Astrocyte of the spinal cord (primary cell): ENCODE measurements around the gene SDR9C7.
"Not testable (repeated sequence)": the region's sequence is repeated elsewhere in the genome, so short reads cannot be mapped to it uniquely, and the experiment has no call there.

Source experiments
- DNase-seq: peaks from one replicate; pipeline ENCODE4 v3.0.0; 2011; ENCODE audit warnings: low read depth, low spot score
- H3K4me3 ChIP-seq: 2 replicates; pipeline ENCODE4 v1.5.1; 2011; ENCODE audit warnings: low read depth, mild to moderate bottlenecking, low read length, moderate library complexity
- in situ Hi-C: cut with HindIII; loops from 2 replicates; pipeline ENCODE4 v1.10.0; 2017; ENCODE audit warnings: low sequenced_read_pairs
- TF ChIP-seq, protein P1 (sequence below): IDR thresholded peaks from 2 replicates; pipeline ENCODE4 v1.5.1; 2012; ENCODE audit warnings: low read depth, mild to moderate bottlenecking, low read length, inconsistent platforms

SDR9C7 gene

GRCh38 chr12:56948457-56948777 is 14.2 kb upstream of the SDR9C7 start:
- in situ Hi-C loops = no loop called here
- TF ChIP-seq, protein P1, sequence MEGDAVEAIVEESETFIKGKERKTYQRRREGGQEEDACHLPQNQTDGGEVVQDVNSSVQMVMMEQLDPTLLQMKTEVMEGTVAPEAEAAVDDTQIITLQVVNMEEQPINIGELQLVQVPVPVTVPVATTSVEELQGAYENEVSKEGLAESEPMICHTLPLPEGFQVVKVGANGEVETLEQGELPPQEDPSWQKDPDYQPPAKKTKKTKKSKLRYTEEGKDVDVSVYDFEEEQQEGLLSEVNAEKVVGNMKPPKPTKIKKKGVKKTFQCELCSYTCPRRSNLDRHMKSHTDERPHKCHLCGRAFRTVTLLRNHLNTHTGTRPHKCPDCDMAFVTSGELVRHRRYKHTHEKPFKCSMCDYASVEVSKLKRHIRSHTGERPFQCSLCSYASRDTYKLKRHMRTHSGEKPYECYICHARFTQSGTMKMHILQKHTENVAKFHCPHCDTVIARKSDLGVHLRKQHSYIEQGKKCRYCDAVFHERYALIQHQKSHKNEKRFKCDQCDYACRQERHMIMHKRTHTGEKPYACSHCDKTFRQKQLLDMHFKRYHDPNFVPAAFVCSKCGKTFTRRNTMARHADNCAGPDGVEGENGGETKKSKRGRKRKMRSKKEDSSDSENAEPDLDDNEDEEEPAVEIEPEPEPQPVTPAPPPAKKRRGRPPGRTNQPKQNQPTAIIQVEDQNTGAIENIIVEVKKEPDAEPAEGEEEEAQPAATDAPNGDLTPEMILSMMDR = no peak
- no peak overlapping the region for H3K4me3 ChIP-seq
- DNase-seq = no peak

- H3K4me3 ChIP-seq = no peak overlapping the region
- no peak for DNase-seq
- TF ChIP-seq, protein P1 = no peak
- in situ Hi-C loops = no loop called here
Observed at GRCh38 chr12:56947633-56948456, 13.6 kb upstream of the SDR9C7 start.

DNA sequence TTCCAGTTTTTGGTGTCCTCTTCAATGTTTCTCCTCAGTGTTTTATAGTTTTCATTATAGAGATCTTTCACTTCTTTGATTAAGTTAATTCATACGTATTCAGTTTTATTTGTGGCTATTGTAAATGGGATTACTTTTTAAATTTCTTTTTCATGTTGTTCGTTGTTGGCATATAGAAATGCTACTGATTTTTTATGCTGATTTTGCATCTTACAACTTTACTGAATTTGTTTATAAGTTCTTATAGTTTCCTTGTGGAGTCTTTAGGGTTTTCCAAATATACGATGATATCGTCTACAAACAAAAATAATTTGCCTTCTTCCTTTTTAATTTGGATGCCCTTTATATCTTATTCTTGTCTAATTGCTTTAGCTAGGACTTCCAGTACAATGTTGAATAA is 9.7 kb upstream of the SDR9C7 start:
- H3K4me3 ChIP-seq = no peak overlapping the region
- TF ChIP-seq, protein P1 = no peak
- in situ Hi-C loops = no loop called here
- DNase-seq = no peak

DNA sequence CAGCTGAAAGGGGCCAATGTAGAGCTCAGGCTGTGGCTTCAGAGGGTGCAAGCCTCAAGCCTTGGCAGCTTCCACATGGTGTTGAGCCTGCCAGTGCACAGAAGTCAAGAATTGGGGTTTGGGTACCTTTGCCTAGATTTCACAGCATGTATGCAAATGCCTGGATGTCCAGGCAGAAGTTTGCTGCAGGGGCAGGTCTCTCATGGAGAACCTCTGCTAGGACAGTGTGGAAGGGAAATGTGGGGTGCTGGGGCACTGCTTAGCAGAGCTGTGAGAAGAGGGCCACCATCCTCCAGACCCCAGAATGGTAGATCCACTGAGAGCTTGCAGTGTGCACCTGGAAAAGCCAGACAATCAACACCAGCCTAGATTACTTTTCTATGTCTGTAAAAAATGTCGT is 9.2 kb upstream of the SDR9C7 start:
- in situ Hi-C loops, DNase-seq, H3K4me3 ChIP-seq: not testable (repeated sequence)

DNA sequence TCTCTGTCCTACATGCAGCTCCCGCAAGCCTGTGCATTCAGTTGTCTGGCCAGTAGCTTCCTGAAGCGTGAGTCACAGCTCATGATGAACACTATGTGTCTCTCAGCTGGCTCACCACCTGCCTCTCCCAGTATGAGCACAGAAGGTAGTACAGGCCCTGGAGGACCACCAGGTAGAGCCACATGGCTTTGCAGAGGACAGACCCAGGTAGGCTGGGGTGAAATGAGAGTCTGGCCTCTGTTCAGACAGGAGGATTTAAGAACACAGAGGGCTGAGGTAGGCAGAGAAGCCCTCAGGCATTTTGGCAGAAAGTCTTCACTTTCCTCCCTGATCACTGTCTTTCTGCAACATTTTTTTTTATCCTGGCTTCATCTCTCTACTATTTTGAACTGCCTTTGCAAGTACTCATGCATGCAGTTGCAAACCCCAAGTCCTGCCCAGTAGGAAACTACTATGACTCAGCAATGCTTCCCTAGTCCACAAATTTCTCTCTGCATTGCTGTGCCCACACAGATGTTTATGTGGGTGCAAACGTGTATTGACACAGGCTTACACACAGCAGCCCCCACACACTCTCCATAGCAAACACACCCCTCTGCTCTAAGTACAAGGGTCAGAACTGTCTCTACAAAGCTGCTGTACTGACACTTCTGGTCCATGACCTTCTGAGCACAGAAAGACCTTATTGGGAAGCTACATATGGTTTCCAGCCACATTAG is 7.2 kb upstream of the SDR9C7 start:
- in situ Hi-C loops = no loop called here
- TF ChIP-seq, protein P1 = no peak
- peak; percentile 14 for DNase-seq
- H3K4me3 ChIP-seq = no peak overlapping the region

- in situ Hi-C loops, DNase-seq, H3K4me3 ChIP-seq: not testable (repeated sequence)
Observed at GRCh38 chr12:56940942-56941298, 6.7 kb upstream of the SDR9C7 start.

- in situ Hi-C loops = no loop called here
Observed at GRCh38 chr12:56935752-56936151, 1.5 kb upstream of the SDR9C7 start.

More at GRCh38 chr12:56935752-56936151, 1.5 kb upstream of the SDR9C7 start:
- no peak for DNase-seq
- H3K4me3 ChIP-seq = no peak overlapping the region
- TF ChIP-seq, protein P1 = no peak
